Measurements from ENCODE around the gene EEFSEC.

- TF ChIP-seq, protein P1, sequence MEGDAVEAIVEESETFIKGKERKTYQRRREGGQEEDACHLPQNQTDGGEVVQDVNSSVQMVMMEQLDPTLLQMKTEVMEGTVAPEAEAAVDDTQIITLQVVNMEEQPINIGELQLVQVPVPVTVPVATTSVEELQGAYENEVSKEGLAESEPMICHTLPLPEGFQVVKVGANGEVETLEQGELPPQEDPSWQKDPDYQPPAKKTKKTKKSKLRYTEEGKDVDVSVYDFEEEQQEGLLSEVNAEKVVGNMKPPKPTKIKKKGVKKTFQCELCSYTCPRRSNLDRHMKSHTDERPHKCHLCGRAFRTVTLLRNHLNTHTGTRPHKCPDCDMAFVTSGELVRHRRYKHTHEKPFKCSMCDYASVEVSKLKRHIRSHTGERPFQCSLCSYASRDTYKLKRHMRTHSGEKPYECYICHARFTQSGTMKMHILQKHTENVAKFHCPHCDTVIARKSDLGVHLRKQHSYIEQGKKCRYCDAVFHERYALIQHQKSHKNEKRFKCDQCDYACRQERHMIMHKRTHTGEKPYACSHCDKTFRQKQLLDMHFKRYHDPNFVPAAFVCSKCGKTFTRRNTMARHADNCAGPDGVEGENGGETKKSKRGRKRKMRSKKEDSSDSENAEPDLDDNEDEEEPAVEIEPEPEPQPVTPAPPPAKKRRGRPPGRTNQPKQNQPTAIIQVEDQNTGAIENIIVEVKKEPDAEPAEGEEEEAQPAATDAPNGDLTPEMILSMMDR (optimal IDR thresholded peaks at IDR 0.05 in 1 of 3, IDR thresholded peaks at IDR 0.05 in 1 of 3, conservative IDR thresholded peaks at IDR 0.05 in 1 of 3; ENCODE audit: extremely low read depth in 1 of 3, insufficient read depth in 2 of 3, low read length in 3 of 3) = no peak
- no peak for TF ChIP-seq EZH2 (IDR thresholded peaks at IDR 0.05; ENCODE audit: low read length)
Observed at GRCh38 chr3:128402998-128403397, 249.7 kb downstream of the EEFSEC start.
